GM21825 (cell line): ENCODE measurements around the gene TDRD10.
"Not testable (repeated sequence)": the region's sequence is repeated elsewhere in the genome, so short reads cannot be mapped to it uniquely, and the experiment has no call there.

Experiments
- ATAC-seq: cut with Tn5 transposase; IDR thresholded peaks from one replicate; pipeline ENCODE4 v1.9.1; 2021; ENCODE audit warnings: mild to moderate bottlenecking, moderate library complexity; ENCODE audit not compliant: unreplicated experiment

Gene TDRD10

DNA sequence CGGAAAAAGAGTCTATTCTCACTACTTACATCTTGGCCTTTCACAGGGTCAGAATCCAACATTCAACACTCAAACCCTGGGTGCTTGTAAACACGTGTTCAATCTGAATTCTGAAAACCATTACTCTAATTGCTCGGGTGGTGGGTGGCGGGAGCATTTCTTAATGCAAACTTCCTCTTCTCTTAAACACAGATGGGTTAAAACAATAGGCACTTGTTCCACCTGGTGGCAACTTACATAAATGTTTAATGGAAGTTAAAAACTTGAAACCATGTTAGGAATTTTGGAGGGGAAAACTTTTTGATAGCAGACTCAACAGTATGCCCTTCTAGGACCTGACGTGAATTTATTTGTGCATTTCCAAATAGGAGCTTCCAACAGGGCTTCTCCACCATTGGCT lies 23.4 kb upstream of the TDRD10 start:
- no peak for ATAC-seq

DNA sequence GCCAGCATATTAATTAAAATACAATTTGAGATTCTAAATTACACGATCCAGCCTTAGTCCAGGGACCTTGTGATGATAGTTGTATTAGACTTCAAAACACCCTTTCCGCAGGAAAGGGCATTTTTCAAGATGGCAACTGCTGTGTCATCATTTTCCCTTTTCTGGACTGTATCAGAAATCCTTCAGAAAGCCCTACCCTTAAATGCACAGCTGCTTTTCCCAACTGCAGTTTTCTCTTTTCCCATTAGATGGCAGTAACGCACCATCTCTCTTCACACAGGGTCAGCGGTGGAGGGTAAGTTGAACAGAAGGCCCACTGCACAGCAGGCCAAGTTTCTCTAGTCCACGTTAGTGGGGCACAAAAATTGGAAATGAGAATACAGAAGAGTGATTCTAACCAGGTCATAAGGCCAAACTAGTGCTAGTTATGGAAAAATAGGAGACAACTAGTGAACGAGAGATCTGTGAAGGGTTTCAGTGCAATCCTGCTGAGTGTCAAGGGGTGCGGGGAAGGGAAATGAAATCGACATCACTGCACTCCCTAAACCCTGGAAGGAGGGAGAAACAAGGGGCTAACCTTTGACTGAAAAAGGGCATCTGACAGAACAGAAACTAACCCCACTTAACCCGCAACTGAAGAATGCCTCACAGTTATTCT lies 22.1 kb upstream of the TDRD10 start:
- ATAC-seq, result peak; percentile 69

GRCh38 chr1:154481053-154481452 lies 21.0 kb upstream of the TDRD10 start:
- no peak for ATAC-seq

- ATAC-seq, result no peak
Observed at GRCh38 chr1:154483941-154484803, 17.8 kb upstream of the TDRD10 start.

GRCh38 chr1:154485106-154485505 lies 16.9 kb upstream of the TDRD10 start:
- no peak for ATAC-seq

DNA sequence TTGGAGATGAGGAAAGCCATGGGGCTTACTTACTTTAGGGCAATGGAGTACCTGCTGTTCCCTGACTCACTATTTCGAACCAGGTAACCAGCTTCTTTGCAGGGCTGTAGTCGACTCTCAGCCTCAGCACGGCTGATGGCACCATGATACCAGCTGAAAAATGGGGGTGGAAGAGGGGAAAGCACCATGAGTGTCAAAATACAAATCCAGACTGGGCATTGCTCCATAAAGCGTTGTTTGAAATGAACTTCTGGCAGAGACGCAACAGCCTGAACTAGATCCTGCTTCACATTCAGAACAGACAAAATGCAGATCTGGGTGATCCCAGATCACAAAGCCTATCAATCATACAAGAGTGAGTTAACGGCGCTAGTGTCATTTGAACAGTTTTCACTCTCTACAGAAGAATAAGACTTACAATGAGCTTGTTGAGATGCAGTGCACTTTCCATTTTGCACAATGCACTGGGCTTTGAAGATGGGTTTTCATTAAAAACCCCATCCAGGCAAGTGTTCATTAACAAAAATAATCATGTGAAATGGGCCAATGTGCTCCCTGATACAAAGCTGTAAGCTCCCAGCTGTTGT lies 16.0 kb upstream of the TDRD10 start:
- ATAC-seq, result no peak

DNA sequence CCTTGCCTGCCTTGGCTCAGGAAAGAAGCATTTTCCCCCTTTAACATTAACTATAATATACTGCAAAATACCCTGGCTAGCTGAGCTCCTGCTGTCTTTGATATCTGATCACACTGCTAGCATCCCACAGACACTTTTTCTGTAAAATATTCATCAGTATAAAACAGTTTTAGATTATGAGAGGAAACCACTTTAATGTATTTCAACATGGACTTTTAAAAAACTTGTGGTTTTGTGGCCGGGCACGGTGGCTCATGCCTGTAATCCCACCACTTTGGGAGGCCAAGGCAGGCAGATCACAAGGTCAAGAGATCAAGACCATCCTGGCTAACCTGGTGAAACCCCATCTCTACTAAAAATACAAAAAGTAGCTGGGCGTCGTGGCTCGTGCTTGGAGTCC lies 15.3 kb upstream of the TDRD10 start:
- not testable (repeated sequence) for ATAC-seq

DNA sequence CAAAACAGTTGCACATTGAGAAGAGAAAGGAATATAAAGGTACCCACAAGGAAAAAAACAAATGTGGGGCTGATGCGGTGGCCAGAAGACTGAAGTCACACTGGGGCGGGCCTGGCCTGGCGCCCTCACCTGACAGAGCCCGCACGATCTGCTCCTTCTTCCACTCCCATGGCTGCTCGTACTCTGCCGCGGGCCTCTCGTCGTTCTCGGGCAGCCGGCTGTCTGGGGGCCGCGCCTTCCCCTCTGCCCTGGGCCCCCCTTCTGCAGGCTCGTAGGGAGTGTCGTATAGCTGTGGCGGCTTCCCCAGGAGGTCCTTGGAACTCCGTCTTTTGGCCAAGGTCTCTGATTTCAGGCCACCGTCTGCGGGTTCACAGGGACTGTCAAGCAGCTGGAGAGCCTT lies 13.1 kb upstream of the TDRD10 start:
- no peak for ATAC-seq

- ATAC-seq, result no peak
Observed at GRCh38 chr1:154489695-154490274, 12.2 kb upstream of the TDRD10 start.

GRCh38 chr1:154490317-154490716 lies 11.7 kb upstream of the TDRD10 start:
- no peak for ATAC-seq

DNA sequence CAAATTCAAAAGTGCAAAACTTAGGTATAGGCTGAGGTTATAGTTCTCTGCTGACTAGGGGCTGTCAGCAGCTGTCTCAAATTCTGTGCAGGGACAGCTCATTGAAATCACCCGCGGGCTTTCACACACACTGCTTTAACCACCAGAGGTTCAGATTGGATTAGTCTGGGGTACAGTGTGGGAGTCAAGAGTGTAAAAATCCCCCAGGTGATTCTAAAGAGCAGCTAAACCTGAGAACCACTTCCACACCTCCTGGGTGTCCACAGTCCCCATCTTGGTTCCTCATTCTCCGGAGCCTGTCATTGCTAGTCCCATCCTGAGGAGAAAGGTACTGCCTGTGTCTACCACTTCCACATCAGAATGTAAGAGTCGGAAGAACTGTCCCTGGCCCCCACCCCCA lies 9.9 kb upstream of the TDRD10 start:
- no peak for ATAC-seq

- no peak for ATAC-seq
Observed at GRCh38 chr1:154493276-154493675, 8.7 kb upstream of the TDRD10 start.

GRCh38 chr1:154495496-154496273 lies 6.3 kb upstream of the TDRD10 start:
- ATAC-seq, result no peak

- no peak for ATAC-seq
Observed at GRCh38 chr1:154496383-154496782, 5.6 kb upstream of the TDRD10 start.

DNA sequence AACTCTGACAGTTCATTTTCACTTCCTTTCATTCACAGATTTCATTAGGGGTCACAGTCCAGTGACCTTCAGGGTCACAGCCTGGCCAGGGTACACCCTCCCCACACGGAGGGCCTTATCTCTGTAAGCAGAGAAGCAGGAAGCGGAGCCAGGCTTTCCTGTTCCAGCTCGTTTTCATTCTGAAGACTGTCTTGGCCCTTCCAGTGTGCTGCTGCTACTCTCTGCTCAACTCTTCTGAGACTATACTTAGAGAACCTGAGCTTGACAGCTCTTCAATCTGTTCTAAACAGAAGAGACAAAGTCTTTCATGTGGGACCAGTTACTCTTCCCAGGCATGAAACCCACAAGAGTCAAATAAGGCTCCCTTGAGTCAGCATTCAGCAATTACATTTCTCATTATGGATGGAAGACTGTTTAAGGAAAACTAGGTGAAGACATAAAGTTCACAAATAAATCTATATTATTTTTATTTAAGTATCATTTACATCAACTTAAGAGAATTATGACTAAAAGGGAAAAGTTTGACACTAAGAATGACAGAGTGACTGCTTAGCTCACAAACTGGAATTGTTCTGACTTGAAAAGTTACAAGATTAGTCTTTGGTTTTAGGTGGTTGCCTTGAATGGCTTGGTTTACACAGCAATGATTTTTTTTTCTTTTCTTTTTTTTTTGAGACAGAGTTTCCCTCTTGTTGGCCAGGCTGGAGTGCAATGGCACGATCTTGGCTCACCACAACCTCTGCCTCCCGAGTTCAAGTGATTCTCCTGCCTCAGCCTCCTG lies 4.8 kb upstream of the TDRD10 start:
- peak; percentile 60 for ATAC-seq

GRCh38 chr1:154499446-154499845 lies 2.6 kb upstream of the TDRD10 start:
- no peak for ATAC-seq

DNA sequence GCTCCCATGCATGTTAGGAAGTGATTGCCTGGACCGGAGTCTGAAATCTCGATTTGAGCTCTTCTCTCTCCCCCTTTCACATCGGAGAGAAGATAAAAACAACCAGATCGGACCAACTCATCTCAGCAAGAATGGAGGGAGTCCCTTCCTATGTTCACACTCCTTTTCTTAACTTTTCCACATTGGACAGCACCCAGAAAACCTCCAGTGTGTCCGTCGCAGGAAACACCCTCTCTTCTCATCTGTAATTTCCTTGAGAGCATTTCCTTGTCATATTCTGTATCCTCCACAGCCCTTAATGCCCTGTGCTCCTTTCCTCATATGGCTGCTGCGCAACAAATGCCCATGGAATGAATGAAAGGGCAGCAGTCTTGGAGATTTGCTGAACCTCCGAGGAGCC lies 1.5 kb upstream of the TDRD10 start:
- no peak for ATAC-seq

DNA sequence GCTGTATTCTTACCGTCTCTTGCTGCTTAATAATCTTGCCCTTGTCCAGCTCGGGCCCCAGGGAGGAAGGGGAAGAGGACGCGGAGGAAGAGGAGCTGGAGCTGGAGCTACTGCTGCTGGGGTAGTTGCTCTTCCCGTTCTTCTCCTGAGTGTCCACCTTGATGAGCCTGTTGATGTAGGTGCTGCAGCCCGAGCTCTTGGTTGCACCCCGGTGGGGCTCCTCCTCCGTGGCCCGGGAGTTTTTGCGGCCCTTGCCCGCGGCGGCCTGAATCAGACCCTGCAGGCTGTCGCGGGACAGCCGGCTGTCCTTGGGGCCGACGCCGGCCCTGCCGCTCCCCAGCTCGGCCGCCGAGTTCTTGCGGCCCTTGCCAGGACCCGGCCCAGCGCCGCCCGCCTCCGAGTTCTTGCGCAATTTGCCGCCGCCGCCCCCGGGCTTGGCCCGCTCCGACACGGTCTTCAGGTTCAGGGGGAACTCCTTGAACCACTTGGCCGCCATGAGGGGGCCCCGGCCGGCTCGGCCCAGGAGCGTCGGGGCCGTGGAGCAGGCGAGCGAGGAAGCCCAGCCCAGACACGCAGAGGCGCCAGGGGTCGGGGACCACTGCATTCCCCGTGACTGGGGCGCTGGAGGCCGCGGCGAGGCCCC lies 475 bp upstream of the TDRD10 start:
- ATAC-seq, result no peak

- no peak for ATAC-seq
Observed at GRCh38 chr1:154502744-154503115, 711 bp downstream of the TDRD10 start.

GRCh38 chr1:154503898-154504297 lies 1.9 kb downstream of the TDRD10 start:
- ATAC-seq, result no peak
